Breast epithelium (tissue), 4 donors: Measurements from ENCODE around the gene PSMG1. TPM values are rescaled to one million over a fixed set of nuclear protein-coding genes. Genes with fewer than 3 reads are reported as not detected.

Experiments used
- DNase-seq, 2 donors: peaks; one replicate each; pipeline ENCODE4 v3.0.0-alpha.2; 2019; ENCODE audit warnings: low spot score in 2 of 2
- H3K27ac ChIP-seq, 2 donors: fragments of 200-600 bp; sonication (generic) in 1 of 2; one replicate each; pipeline ENCODE4 v1.5.1; 2016 to 2019; ENCODE audit warnings: mild to moderate bottlenecking in 1 of 2
- H3K27me3 ChIP-seq, 2 donors: fragments of 200-600 bp; sonication (generic) in 1 of 2; one replicate each; pipeline versions ENCODE4 v1.5.1 to v1.6.0; 2017 to 2019; ENCODE audit warnings: control low read depth in 1 of 2, mild to moderate bottlenecking in 1 of 2
- H3K36me3 ChIP-seq: fragments of 200-600 bp; one replicate; pipeline ENCODE4 v1.5.1; 2019
- H3K4me1 ChIP-seq, 2 donors: fragments of 200-600 bp; sonication (generic); one replicate each; pipeline ENCODE4 v1.5.1; 2016 to 2019; ENCODE audit warnings: control low read depth in 1 of 2
- H3K4me3 ChIP-seq, 3 donors: fragments of 200-600 bp; sonication (generic); 1 replicate in 2 of 3; 2 replicates in 1 of 3; pipeline ENCODE4 v1.5.1; 2016 to 2019; ENCODE audit warnings: mild to moderate bottlenecking in 3 of 3, moderate library complexity in 2 of 3
- H3K9me3 ChIP-seq, 2 donors: fragments of 200-600 bp; sonication (generic) in 1 of 2; one replicate each; pipeline ENCODE4 v1.5.1; 2016 to 2019; ENCODE audit warnings: control low read depth in 1 of 2
- CTCF ChIP-seq, 3 donors: fragments of 450-650 bp; IDR thresholded peaks; one replicate each; pipeline ENCODE4 v1.5.1; 2016 to 2017; ENCODE audit warnings: antibody characterized with exemption in 3 of 3, mild to moderate bottlenecking in 3 of 3, moderate library complexity in 3 of 3
- POLR2A ChIP-seq: fragments of 450-650 bp; IDR thresholded peaks from one replicate; pipeline ENCODE4 v1.6.1; 2016; ENCODE audit warnings: antibody characterized with exemption, mild to moderate bottlenecking, moderate library complexity
- POLR2AphosphoS5 ChIP-seq, 3 donors: sonication (generic); formaldehyde crosslinking; IDR thresholded peaks; one replicate each; pipeline ENCODE4 v1.6.1; 2017; ENCODE audit warnings: antibody characterized with exemption in 3 of 3
- intact Hi-C: fragments of 100-400 bp; cut with DNase I; formaldehyde crosslinking; loops from one replicate; pipeline ENCODE4 v1.15.1; 2023; ENCODE audit warnings: low total_unique reads
- total RNA-seq, 3 donors: library from RNA; depleted of rRNA; stranded (reverse); fragments of >200 nt; gene quantifications; one replicate each; pipeline ENCODE4 v1.1.0, GENCODE V29; 2016

The PSMG1 gene
- total RNA-seq, 3 donors from 2014 or later = 19.7 to 25.9 (median 24.7) TPM

- peaks cover 8% of the 10 kb centered on the region for H3K36me3 ChIP-seq
- H3K4me1 ChIP-seq = no peaks in the 10 kb centered on the region
- intact Hi-C loops = no loop called here
- TF ChIP-seq POLR2AphosphoS5 (IDR thresholded peaks at IDR 0.05) (no peak), CTCF (IDR thresholded peaks at IDR 0.05) (no peak), POLR2A (no peak)
- H3K9me3 ChIP-seq = no peaks in the 10 kb centered on the region
- H3K27ac ChIP-seq = no peak overlapping the region
- H3K4me3 ChIP-seq = no peak overlapping the region
- no peak for DNase-seq
- no peaks in the 10 kb centered on the region for H3K27me3 ChIP-seq
Observed at GRCh38 chr21:39197448-39198233, 14.4 kb upstream of the PSMG1 start.

GRCh38 chr21:39196838-39197237, 13.6 kb upstream of the PSMG1 start:
- Histone ChIP-seq H3K9me3 (no peaks in the 10 kb centered on the region), H3K36me3 (peaks cover 4% of the 10 kb centered on the region)
- intact Hi-C loops = no loop called here

DNA sequence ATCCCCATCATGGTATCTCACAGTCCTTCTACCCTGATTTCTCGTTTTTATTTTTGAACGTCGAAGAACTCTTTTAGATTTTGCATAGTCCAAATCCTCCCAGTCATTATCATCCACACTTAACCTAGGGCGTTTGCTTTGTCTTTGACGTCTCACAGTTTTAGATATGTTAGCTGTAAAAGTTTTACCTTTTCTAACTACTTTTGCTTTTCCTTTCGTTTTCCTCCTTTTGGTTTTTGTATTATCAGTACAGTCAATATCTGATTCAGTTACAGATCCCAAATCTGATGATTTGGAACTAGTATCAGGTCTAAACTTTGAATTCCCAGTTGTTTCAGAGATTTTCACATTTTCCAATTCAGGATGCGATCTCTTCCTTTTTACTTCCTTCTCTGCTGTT, 13.1 kb upstream of the PSMG1 start:
- intact Hi-C loops = no loop called here
- H3K27ac ChIP-seq = no peak overlapping the region
- peaks cover 4% of the 10 kb centered on the region for H3K36me3 ChIP-seq
- no peaks in the 10 kb centered on the region for H3K9me3 ChIP-seq
- H3K27me3 ChIP-seq = no peaks in the 10 kb centered on the region
- H3K4me1 ChIP-seq = no peaks in the 10 kb centered on the region
- no peak overlapping the region for H3K4me3 ChIP-seq
- TF ChIP-seq CTCF (IDR thresholded peaks at IDR 0.05) (no peak), POLR2AphosphoS5 (IDR thresholded peaks at IDR 0.05) (no peak), POLR2A (no peak)
- no peak for DNase-seq

More at GRCh38 chr21:39196838-39197237, 13.6 kb upstream of the PSMG1 start:
- TF ChIP-seq POLR2AphosphoS5 (IDR thresholded peaks at IDR 0.05) = no peak
- DNase-seq = no peak
- Histone ChIP-seq H3K27ac (no peak overlapping the region), H3K4me1 (no peaks in the 10 kb centered on the region), H3K4me3 (no peak overlapping the region), H3K27me3 (no peaks in the 10 kb centered on the region)

DNA sequence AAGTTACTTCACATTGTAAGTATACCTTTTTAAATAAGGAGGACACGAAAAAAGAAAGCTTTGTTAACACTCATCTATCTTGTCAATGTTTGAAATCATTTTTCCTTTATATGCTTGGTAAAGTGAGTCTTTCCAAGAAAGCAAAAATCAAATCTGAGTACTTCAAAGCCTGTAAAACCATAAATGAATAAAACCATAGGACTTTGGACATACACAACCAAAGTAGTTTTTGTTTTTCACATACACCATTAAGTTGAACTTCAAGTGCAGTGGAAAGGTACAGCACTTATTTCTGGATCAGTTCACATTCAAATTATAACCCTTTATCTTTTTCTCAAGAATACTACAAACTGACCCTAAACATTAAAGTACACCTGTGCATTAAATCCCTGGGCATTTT, 10.1 kb upstream of the PSMG1 start:
- Histone ChIP-seq H3K4me3 (no peak overlapping the region), H3K27ac (no peak overlapping the region), H3K36me3 (peaks cover 4% of the 10 kb centered on the region), H3K4me1 (no peaks in the 10 kb centered on the region), H3K9me3 (no peaks in the 10 kb centered on the region), H3K27me3 (no peaks in the 10 kb centered on the region)
- TF ChIP-seq CTCF (IDR thresholded peaks at IDR 0.05) (no peak), POLR2A (no peak), POLR2AphosphoS5 (IDR thresholded peaks at IDR 0.05) (no peak)
- intact Hi-C loops = no loop called here
- no peak for DNase-seq

GRCh38 chr21:39189857-39190604, 6.8 kb upstream of the PSMG1 start:
- intact Hi-C loops = no loop called here
- H3K4me3 ChIP-seq = no peak overlapping the region
- no peaks in the 10 kb centered on the region for H3K4me1 ChIP-seq
- TF ChIP-seq POLR2AphosphoS5 (IDR thresholded peaks at IDR 0.05) = no peak
- no peak for TF ChIP-seq CTCF (IDR thresholded peaks at IDR 0.05)
- no peak for TF ChIP-seq POLR2A
- no peaks in the 10 kb centered on the region for H3K36me3 ChIP-seq
- no peak for DNase-seq
- no peaks in the 10 kb centered on the region for H3K9me3 ChIP-seq
- H3K27me3 ChIP-seq = no peaks in the 10 kb centered on the region
- no peak overlapping the region for H3K27ac ChIP-seq
